ENCODE results near the gene POTEH. TPM values are rescaled to one million over a fixed set of nuclear protein-coding genes. Genes with fewer than 3 reads are reported as not detected.
A peak's percentile ranks its signal among the peaks of the same experiment; 100 is the strongest.
"Not testable (repeated sequence)": the region's sequence is repeated elsewhere in the genome, so short reads cannot be mapped to it uniquely, and the experiment has no call there.

POTEH gene
- total RNA-seq = not detected in 2 replicates

DNA sequence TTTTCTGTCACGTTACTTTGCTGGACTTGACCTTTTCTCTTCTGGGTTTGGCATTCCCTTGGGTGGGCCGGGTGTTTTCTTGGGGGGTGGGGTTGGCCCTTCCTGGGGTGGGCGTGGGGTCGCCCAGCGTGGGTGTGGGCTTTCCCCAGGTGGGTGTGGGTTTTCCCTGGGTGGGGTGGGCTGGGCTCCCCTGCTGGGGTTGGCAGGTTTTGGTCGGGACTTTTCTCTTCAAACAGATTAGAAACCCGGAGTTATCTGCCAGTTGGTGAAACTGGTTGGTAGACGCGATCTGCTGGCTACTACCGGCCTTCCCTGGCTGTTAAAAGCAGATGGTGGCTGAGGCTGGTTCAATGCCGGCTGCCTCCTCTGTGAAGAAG lies at the start of gene POTEH:
Gene POTEH, plus strand, starts transcription at position 278 of the 377 bp plus-strand sequence. Its CDS starts 52 bp downstream, at position 330.
- H3K36me3 Mint-ChIP-seq (ENCODE audit: low read depth); H3K9me3 Mint-ChIP-seq; POLR2A ChIA-PET; H3K27ac Mint-ChIP-seq; intact Hi-C loops (cut with micrococcal nuclease); CTCF ChIA-PET; ATAC-seq (ENCODE audit: low read depth); H3K27me3 Mint-ChIP-seq; H3K4me3 Mint-ChIP-seq; H3K4me1 Mint-ChIP-seq; DNase-seq: not testable (repeated sequence)

- H3K27ac Mint-ChIP-seq; H3K36me3 Mint-ChIP-seq (ENCODE audit: low read depth); H3K9me3 Mint-ChIP-seq; POLR2A ChIA-PET; H3K4me1 Mint-ChIP-seq; ATAC-seq (ENCODE audit: low read depth); DNase-seq; CTCF ChIA-PET; H3K4me3 Mint-ChIP-seq; H3K27me3 Mint-ChIP-seq; intact Hi-C loops (cut with micrococcal nuclease): not testable (repeated sequence)
Measured at GRCh38 chr22:15642288-15642861, 47.5 kb upstream of the POTEH start.

DNA sequence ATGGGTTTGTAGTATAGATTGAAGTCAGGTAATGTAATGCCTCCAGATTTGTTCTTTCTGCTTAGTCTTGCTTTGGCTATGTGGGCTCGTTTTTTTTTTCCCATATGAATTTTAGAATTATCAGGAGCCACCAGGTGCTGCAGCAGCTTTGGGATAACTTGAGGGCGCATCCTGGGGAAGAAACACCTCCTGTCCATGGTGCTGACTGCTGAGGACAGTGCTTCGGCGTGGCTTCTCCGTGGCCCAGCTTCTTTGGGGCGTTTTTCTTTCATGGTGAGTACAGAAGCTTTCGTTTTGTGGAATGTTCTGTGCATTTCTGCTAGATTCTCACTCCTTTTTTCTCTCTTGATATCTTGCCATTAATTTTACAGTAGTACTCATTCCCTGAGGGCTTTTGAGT lies 37.9 kb upstream of the POTEH start:
- H3K27ac Mint-ChIP-seq; CTCF ChIA-PET; ATAC-seq (ENCODE audit: low read depth); H3K36me3 Mint-ChIP-seq (ENCODE audit: low read depth); H3K4me1 Mint-ChIP-seq; H3K27me3 Mint-ChIP-seq; DNase-seq; intact Hi-C loops (cut with micrococcal nuclease); H3K9me3 Mint-ChIP-seq; POLR2A ChIA-PET; H3K4me3 Mint-ChIP-seq: not testable (repeated sequence)

GRCh38 chr22:15652738-15653137 lies 37.1 kb upstream of the POTEH start:
- H3K4me3 Mint-ChIP-seq; H3K27ac Mint-ChIP-seq; H3K4me1 Mint-ChIP-seq; H3K9me3 Mint-ChIP-seq; H3K36me3 Mint-ChIP-seq (ENCODE audit: low read depth); H3K27me3 Mint-ChIP-seq; DNase-seq; ATAC-seq (ENCODE audit: low read depth); POLR2A ChIA-PET; intact Hi-C loops (cut with micrococcal nuclease); CTCF ChIA-PET: not testable (repeated sequence)

GRCh38 chr22:15653241-15653640 lies 36.6 kb upstream of the POTEH start:
- H3K4me3 Mint-ChIP-seq; H3K9me3 Mint-ChIP-seq; intact Hi-C loops (cut with micrococcal nuclease); DNase-seq; POLR2A ChIA-PET; H3K27ac Mint-ChIP-seq; H3K27me3 Mint-ChIP-seq; H3K36me3 Mint-ChIP-seq (ENCODE audit: low read depth); H3K4me1 Mint-ChIP-seq; ATAC-seq (ENCODE audit: low read depth); CTCF ChIA-PET: not testable (repeated sequence)

DNA sequence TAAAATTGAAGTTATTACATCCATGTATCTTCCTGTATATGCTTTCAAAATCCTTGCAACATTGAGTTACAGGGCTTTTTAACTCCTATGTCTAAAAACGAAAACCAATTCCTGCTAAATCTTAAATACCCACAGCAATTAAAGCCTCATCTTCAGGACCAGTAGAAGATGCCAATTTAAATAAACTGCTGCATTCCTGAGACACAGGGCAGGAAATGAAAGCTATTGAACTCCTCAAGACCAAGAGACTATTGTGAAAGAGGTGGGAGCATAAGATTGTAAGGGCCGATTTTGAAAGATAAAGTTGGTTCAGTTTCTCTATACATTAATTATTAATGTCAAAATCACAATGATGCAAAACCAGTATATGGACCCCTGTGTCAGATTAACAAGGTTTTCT lies 28.7 kb upstream of the POTEH start:
- H3K36me3 Mint-ChIP-seq (ENCODE audit: low read depth); ATAC-seq (ENCODE audit: low read depth); H3K9me3 Mint-ChIP-seq; H3K27ac Mint-ChIP-seq; H3K4me3 Mint-ChIP-seq; CTCF ChIA-PET; POLR2A ChIA-PET; DNase-seq; H3K27me3 Mint-ChIP-seq; H3K4me1 Mint-ChIP-seq; intact Hi-C loops (cut with micrococcal nuclease): not testable (repeated sequence)

DNA sequence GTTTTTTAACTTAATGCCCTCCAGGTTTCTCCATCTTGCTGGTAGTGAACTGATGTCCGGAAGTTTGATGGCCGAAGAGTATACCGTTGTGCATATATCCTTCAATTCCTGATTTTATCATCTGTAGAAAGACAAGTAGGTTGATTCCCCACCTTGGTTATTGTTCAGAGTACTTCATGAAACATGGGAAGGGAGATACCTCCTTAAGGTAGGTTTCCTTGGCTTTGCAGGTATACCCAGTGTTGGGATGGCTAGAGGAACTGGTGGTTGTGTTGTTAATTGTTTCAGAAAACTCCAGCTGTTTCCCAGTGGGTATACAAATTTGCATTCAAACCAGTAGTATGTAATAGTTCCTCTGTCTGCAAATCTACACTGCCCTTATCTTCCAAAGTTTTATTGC lies 25.1 kb upstream of the POTEH start:
- H3K4me1 Mint-ChIP-seq; DNase-seq; H3K36me3 Mint-ChIP-seq (ENCODE audit: low read depth); CTCF ChIA-PET; intact Hi-C loops (cut with micrococcal nuclease); H3K27ac Mint-ChIP-seq; ATAC-seq (ENCODE audit: low read depth); POLR2A ChIA-PET; H3K9me3 Mint-ChIP-seq; H3K4me3 Mint-ChIP-seq; H3K27me3 Mint-ChIP-seq: not testable (repeated sequence)

- ATAC-seq (ENCODE audit: low read depth); H3K27ac Mint-ChIP-seq; H3K36me3 Mint-ChIP-seq (ENCODE audit: low read depth); H3K9me3 Mint-ChIP-seq; CTCF ChIA-PET; H3K4me3 Mint-ChIP-seq; H3K4me1 Mint-ChIP-seq; H3K27me3 Mint-ChIP-seq; POLR2A ChIA-PET; intact Hi-C loops (cut with micrococcal nuclease); DNase-seq: not testable (repeated sequence)
Measured at GRCh38 chr22:15665478-15665877, 24.3 kb upstream of the POTEH start.

GRCh38 chr22:15669430-15669829 lies 20.4 kb upstream of the POTEH start:
- H3K27me3 Mint-ChIP-seq; H3K27ac Mint-ChIP-seq; DNase-seq; H3K4me1 Mint-ChIP-seq; H3K4me3 Mint-ChIP-seq; H3K36me3 Mint-ChIP-seq (ENCODE audit: low read depth); POLR2A ChIA-PET; CTCF ChIA-PET; ATAC-seq (ENCODE audit: low read depth); H3K9me3 Mint-ChIP-seq; intact Hi-C loops (cut with micrococcal nuclease): not testable (repeated sequence)

DNA sequence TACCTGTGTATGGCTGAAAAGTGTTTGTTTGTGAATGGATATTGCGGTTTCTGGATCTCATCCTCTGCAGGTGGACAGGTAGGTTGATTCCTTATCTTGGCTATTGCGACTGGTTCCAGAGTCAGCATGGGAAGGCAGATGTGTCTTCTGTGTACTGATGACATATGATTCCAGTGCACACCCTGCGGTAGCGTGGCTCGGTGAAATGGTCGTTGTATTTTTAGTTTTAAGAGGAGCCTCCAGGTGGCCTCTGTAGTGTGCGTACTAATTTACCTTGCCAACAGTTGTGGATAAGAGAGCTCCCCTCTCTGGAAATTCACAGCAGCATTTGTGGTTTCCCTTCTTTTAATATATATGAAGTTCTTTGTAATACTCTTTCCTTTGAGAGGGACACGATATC lies 10.1 kb upstream of the POTEH start:
- H3K4me3 Mint-ChIP-seq; intact Hi-C loops (cut with micrococcal nuclease); H3K27ac Mint-ChIP-seq; ATAC-seq (ENCODE audit: low read depth); H3K27me3 Mint-ChIP-seq; DNase-seq; H3K9me3 Mint-ChIP-seq; POLR2A ChIA-PET; CTCF ChIA-PET; H3K4me1 Mint-ChIP-seq; H3K36me3 Mint-ChIP-seq (ENCODE audit: low read depth): not testable (repeated sequence)

GRCh38 chr22:15684115-15684514 lies 5.7 kb upstream of the POTEH start:
- POLR2A ChIA-PET; intact Hi-C loops (cut with micrococcal nuclease); H3K4me1 Mint-ChIP-seq; H3K27ac Mint-ChIP-seq; H3K27me3 Mint-ChIP-seq; CTCF ChIA-PET; H3K9me3 Mint-ChIP-seq; H3K36me3 Mint-ChIP-seq (ENCODE audit: low read depth); DNase-seq; ATAC-seq (ENCODE audit: low read depth); H3K4me3 Mint-ChIP-seq: not testable (repeated sequence)

- CTCF ChIA-PET; H3K27ac Mint-ChIP-seq; H3K4me3 Mint-ChIP-seq; intact Hi-C loops (cut with micrococcal nuclease); H3K9me3 Mint-ChIP-seq; POLR2A ChIA-PET; DNase-seq; H3K36me3 Mint-ChIP-seq (ENCODE audit: low read depth); H3K4me1 Mint-ChIP-seq; H3K27me3 Mint-ChIP-seq: not testable (repeated sequence)
- peak; percentile 58 for ATAC-seq (ENCODE audit: low read depth)
Measured at GRCh38 chr22:15684695-15685094, 5.1 kb upstream of the POTEH start.

GRCh38 chr22:15685641-15686040 lies 4.2 kb upstream of the POTEH start:
- H3K36me3 Mint-ChIP-seq (ENCODE audit: low read depth); DNase-seq; CTCF ChIA-PET; H3K27ac Mint-ChIP-seq; intact Hi-C loops (cut with micrococcal nuclease); ATAC-seq (ENCODE audit: low read depth); H3K27me3 Mint-ChIP-seq; H3K4me3 Mint-ChIP-seq; H3K9me3 Mint-ChIP-seq; POLR2A ChIA-PET; H3K4me1 Mint-ChIP-seq: not testable (repeated sequence)
